Uterus (tissue), 4 donors: ENCODE measurements around the gene TTC32. TPM values are rescaled to one million over a fixed set of nuclear protein-coding genes. Genes with fewer than 3 reads are reported as not detected.

Experiments used
- DNase-seq, 2 donors: peaks; one replicate each; pipeline ENCODE4 v3.0.0-alpha.2; 2019 to 2020
- H3K27ac ChIP-seq, 2 donors: fragments of 200-600 bp; sonication (generic); 1 replicate in 1 of 2; 2 replicates in 1 of 2; pipeline ENCODE4 v1.5.1; 2016 to 2018
- H3K27me3 ChIP-seq, 2 donors: fragments of 200-600 bp; sonication (generic); one replicate each; pipeline ENCODE4 v1.5.1; 2018 to 2019; ENCODE audit warnings: control low read depth in 1 of 2
- H3K36me3 ChIP-seq, 2 donors: fragments of 200-600 bp; sonication (generic); one replicate each; pipeline ENCODE4 v1.5.1; 2019; ENCODE audit warnings: control low read depth in 1 of 2
- H3K4me1 ChIP-seq, 2 donors: fragments of 200-600 bp; sonication (generic); one replicate each; pipeline ENCODE4 v1.5.1; 2018 to 2019; ENCODE audit warnings: control low read depth in 1 of 2
- H3K4me3 ChIP-seq, 2 donors: fragments of 200-600 bp; sonication (generic); 1 replicate in 1 of 2; 2 replicates in 1 of 2; pipeline ENCODE4 v1.5.1; 2018 to 2019; ENCODE audit warnings: mild to moderate bottlenecking in 1 of 2
- H3K9me3 ChIP-seq, 2 donors: fragments of 200-600 bp; sonication (generic); one replicate each; pipeline ENCODE4 v1.5.1; 2019; ENCODE audit warnings: control low read depth in 1 of 2
- POLR2A ChIP-seq, 2 donors: fragments of 450-650 bp; IDR thresholded peaks; one replicate each; pipeline ENCODE4 v1.6.1; 2016; ENCODE audit warnings: antibody characterized with exemption in 2 of 2, mild to moderate bottlenecking in 1 of 2, moderate library complexity in 1 of 2
- intact Hi-C: fragments of 100-400 bp; cut with DNase I; formaldehyde crosslinking; loops from one replicate; pipeline ENCODE4 v1.15.1; 2023; ENCODE audit warnings: low total_unique reads
- total RNA-seq, 4 donors: library from RNA; depleted of rRNA in 3 of 4; stranded (reverse); fragments of >200 nt in 3 of 4; gene quantifications; one replicate each; pipeline versions ENCODE4 v1.1.0 to v1.2.4, GENCODE V29; 2014 to 2023
- TF ChIP-seq, protein P1 (sequence below), 4 experiments: fragments of 200-600 bp in 2 of 4; fragments of 450-650 bp in 2 of 4; sonication (generic) in 2 of 4; IDR thresholded peaks; one replicate each; pipeline ENCODE4 v1.5.1; 2016 to 2019; ENCODE audit warnings: antibody characterized with exemption in 4 of 4, mild to moderate bottlenecking in 2 of 4, moderate library complexity in 1 of 4
- donor health status: DM: yes; HTN: yes; CAD: no.

TTC32 gene
- total RNA-seq, result 10 to 100 TPM; 16.7 to 22.6 (median 20.9) TPM

DNA sequence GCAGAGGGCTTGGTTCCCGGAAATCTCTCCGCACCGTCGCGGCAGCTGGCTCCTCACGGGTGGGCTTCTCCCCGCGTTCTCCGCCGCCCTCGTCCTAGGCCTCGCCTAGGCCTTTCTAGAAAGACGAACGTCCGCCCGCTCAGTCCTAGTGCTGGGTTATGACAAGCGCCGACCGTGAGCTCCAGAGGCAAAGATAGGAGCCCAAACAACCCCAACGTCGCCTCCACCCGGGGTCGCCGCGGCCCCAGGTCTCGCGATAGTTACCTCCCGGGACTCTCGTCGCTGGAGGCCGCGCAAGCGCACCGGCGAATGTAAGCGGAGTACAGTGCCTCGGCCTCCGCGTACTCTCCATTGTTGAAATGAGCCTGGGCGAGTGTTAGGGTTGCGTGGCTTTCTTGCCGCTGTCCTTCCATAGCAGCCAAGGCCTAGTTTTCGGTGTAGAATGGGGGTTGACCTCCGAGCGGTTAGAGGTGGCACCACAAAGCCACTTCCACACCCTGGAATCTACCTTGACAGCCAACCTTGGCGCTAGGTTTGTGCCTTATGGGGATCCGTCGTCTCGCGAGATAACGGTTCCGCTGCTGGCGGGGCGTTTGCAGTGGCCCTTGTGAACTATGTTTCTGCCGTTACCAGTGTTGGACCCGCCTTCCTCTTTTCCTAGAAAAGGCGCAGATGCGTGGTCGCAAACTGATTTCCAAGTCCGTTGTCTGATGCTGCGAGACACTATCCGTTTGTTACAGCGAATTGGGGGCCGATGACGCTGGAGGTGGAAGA lies at the start of gene TTC32:
TSS of gene TTC32 (minus strand) at position 542 of the 774 bp plus-strand sequence. CDS start at position 413, 129 bp downstream.
- TF ChIP-seq POLR2A (IDR thresholded peaks at IDR 0.05), result peak; percentile 53 to 71
- TF ChIP-seq, protein P1, sequence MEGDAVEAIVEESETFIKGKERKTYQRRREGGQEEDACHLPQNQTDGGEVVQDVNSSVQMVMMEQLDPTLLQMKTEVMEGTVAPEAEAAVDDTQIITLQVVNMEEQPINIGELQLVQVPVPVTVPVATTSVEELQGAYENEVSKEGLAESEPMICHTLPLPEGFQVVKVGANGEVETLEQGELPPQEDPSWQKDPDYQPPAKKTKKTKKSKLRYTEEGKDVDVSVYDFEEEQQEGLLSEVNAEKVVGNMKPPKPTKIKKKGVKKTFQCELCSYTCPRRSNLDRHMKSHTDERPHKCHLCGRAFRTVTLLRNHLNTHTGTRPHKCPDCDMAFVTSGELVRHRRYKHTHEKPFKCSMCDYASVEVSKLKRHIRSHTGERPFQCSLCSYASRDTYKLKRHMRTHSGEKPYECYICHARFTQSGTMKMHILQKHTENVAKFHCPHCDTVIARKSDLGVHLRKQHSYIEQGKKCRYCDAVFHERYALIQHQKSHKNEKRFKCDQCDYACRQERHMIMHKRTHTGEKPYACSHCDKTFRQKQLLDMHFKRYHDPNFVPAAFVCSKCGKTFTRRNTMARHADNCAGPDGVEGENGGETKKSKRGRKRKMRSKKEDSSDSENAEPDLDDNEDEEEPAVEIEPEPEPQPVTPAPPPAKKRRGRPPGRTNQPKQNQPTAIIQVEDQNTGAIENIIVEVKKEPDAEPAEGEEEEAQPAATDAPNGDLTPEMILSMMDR (IDR thresholded peaks at IDR 0.05), result peak in 1 of 4 experiments; percentile 5
- no peaks in the 10 kb centered on the region for H3K36me3 ChIP-seq
- peaks cover 0 to 5% of the 10 kb centered on the region in 2 donors for H3K4me1 ChIP-seq
- H3K9me3 ChIP-seq, result no peaks in the 10 kb centered on the region
- intact Hi-C loops, result no loop called here
- H3K27me3 ChIP-seq, result no peaks in the 10 kb centered on the region
- H3K4me3 ChIP-seq, result peak within 1 kb of the TSS; percentile 88 to 94
- peak; percentile 92 to 94 for DNase-seq
- peak within 1 kb of the TSS; percentile 95 to 96 for H3K27ac ChIP-seq

DNA sequence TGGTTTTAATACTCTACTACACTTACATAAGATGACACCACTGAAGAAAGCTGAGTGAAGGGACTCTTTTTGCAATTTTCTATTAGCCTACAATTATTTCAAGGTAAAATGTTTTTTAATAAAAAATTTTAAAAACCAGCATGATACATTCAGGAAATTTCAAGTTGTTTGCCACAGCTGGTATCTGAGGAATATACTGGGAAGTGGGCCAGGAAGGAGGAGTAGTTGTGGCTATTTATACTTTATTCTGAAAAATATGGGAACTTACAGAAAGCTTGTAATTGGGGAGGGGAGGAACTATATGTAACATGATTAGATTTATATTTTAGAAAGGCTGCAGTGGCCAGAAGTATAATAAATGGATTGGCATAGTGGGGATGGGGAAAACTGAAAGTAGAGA lies 47.3 kb upstream of the TTC32 start:
- Histone ChIP-seq H3K27me3 (no peaks in the 10 kb centered on the region), H3K4me3 (no peak overlapping the region), H3K36me3 (no peaks in the 10 kb centered on the region), H3K27ac (no peak overlapping the region), H3K9me3 (no peaks in the 10 kb centered on the region), H3K4me1 (no peaks in the 10 kb centered on the region)
- intact Hi-C loops, result no loop called here
- DNase-seq, result no peak
- TF ChIP-seq, protein P1 (IDR thresholded peaks at IDR 0.05), result no peak
- TF ChIP-seq POLR2A (IDR thresholded peaks at IDR 0.05), result no peak

DNA sequence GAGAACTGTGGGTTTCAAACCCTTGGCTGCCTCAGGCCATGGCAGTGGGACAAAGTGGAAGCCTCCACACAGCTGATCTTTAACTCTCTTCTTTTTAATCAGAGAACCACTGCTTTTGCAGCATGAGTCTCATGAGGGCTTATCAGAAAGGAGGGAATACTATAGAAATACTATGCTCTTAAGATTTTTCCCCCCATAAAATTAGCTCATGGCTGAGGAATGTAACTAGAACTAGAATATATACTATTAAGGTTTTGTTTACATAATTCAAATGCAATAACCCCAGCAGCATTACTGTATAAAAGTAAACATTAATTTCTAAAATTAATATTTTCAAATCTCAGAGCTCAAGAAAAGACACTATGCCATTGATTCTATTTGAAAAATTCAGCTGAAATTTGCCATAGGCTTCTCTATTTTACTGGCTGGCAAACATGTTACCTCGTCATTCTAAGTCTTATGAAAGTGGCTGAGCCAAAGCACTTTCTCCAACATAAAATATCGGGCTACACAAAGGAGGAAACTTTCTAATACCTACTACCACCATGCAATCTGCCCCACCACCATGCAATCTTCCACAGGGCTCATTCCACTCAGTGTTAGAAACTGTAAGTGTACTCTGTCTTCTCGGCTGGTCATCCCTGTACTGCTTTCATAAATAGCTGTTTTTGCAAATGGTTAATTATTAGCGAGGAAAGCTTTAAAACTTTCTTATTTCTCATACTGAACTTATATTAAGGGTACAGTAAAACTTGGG lies 45.6 kb upstream of the TTC32 start:
- Histone ChIP-seq H3K4me3 (no peak overlapping the region), H3K36me3 (no peaks in the 10 kb centered on the region), H3K27ac (no peak overlapping the region), H3K4me1 (no peaks in the 10 kb centered on the region), H3K27me3 (no peaks in the 10 kb centered on the region), H3K9me3 (no peaks in the 10 kb centered on the region)
- DNase-seq, result no peak
- intact Hi-C loops, result no loop called here
- TF ChIP-seq POLR2A (IDR thresholded peaks at IDR 0.05), result no peak
- TF ChIP-seq, protein P1 (IDR thresholded peaks at IDR 0.05), result no peak

DNA sequence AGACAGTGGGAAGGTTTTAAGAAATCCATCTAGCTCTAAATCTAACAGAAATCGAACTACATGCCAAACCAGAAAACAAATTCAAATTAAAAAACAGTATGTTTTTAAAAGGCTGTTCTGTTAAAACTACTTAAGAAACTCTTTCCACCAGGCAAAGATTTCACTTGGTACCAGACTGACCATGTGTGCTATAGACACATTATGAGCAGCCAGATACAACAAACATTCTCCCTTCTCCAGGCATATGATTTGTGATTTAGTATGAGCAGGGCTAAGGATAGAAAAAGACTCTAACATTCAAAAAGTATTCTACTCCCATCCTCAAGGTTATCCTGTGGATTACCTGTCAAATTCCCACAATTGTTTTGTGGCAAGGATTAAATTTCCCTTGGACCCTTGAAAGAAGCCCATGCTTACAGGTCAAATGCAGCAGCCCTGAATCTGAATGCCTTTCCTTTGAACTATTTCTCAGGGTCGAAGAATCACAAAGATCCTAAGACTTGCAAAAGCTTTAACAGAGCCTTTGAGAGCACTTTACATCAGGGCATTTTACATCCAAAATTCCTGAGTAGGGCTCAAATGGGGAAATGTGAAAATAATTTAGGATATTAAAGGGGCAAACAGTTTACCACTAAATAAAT lies 42.5 kb upstream of the TTC32 start:
- H3K27me3 ChIP-seq, result no peaks in the 10 kb centered on the region
- no peaks in the 10 kb centered on the region for H3K36me3 ChIP-seq
- H3K4me1 ChIP-seq, result no peaks in the 10 kb centered on the region
- H3K9me3 ChIP-seq, result no peaks in the 10 kb centered on the region
- DNase-seq, result no peak
- H3K27ac ChIP-seq, result no peak overlapping the region
- no peak for TF ChIP-seq POLR2A (IDR thresholded peaks at IDR 0.05)
- intact Hi-C loops, result no loop called here
- H3K4me3 ChIP-seq, result no peak overlapping the region

DNA sequence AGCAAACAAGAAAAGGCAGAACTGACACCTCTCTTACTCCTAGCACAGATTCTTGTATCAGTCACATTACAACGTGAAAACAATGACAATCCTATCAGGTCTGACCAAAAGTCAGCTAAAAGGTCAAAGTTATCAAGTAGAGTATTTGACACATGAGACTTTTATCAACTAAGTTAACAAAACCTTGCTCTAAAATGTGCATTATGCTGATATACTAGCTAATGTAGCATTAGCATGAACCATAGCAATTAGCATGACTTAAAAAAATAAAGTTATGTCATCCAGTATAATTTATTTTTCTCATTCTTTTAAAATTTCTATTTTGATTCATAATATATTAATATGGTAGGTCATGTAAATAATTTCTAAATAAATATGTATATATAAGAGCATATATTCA lies 41.4 kb upstream of the TTC32 start:
- Histone ChIP-seq H3K27ac (no peak overlapping the region), H3K4me3 (no peak overlapping the region), H3K9me3 (no peaks in the 10 kb centered on the region), H3K4me1 (no peaks in the 10 kb centered on the region), H3K27me3 (no peaks in the 10 kb centered on the region), H3K36me3 (no peaks in the 10 kb centered on the region)
- intact Hi-C loops, result no loop called here
- TF ChIP-seq, protein P1 (IDR thresholded peaks at IDR 0.05), result no peak
- no peak for TF ChIP-seq POLR2A (IDR thresholded peaks at IDR 0.05)
- DNase-seq, result no peak
